Upper lobe of left lung (tissue), 6 donors: Measurements from ENCODE around the gene ZSCAN5B. TPM values are rescaled to one million over a fixed set of nuclear protein-coding genes. Genes with fewer than 3 reads are reported as not detected.

Experiments
- ATAC-seq, 2 donors: fragments of 200-7000 bp; cut with Tn5 transposase; one replicate each; pipeline ENCODE4 v1.9.1; 2022; ENCODE audit warnings: mild to moderate bottlenecking in 2 of 2, moderate library complexity in 2 of 2; ENCODE audit not compliant: low FRiP score in 2 of 2
- DNase-seq, 2 donors: peaks; one replicate each; pipeline ENCODE4 v3.0.0-alpha.2; 2019 to 2020
- H3K27ac ChIP-seq, 4 donors: fragments of 200-600 bp; sonication (generic); one replicate each; pipeline ENCODE4 v1.5.1; 2016 to 2019
- H3K27me3 ChIP-seq, 4 donors: fragments of 200-600 bp; sonication (generic); one replicate each; pipeline ENCODE4 v1.5.1; 2017 to 2019
- H3K36me3 ChIP-seq, 4 donors: fragments of 200-600 bp; sonication (generic); one replicate each; pipeline ENCODE4 v1.5.1; 2016 to 2019
- H3K4me1 ChIP-seq, 4 donors: fragments of 200-600 bp; sonication (generic); one replicate each; pipeline ENCODE4 v1.5.1; 2018 to 2019
- H3K4me3 ChIP-seq, 4 donors: fragments of 200-600 bp; sonication (generic); one replicate each; pipeline ENCODE4 v1.5.1; 2017 to 2019; ENCODE audit warnings: mild to moderate bottlenecking in 2 of 4, moderate library complexity in 1 of 4
- H3K9me3 ChIP-seq, 4 donors: fragments of 200-600 bp; sonication (generic); one replicate each; pipeline ENCODE4 v1.5.1; 2018 to 2019
- EP300 ChIP-seq, 4 donors: sonication (generic); formaldehyde crosslinking; IDR thresholded peaks; one replicate each; pipeline ENCODE4 v1.5.1; 2017; ENCODE audit warnings: antibody characterized with exemption in 4 of 4, control low read depth in 2 of 4
- POLR2A ChIP-seq, 4 donors: fragments of 450-650 bp; IDR thresholded peaks; one replicate each; pipeline ENCODE4 v1.5.1; 2016 to 2017; ENCODE audit warnings: antibody characterized with exemption in 4 of 4, mild to moderate bottlenecking in 2 of 4
- POLR2AphosphoS5 ChIP-seq, 2 donors: sonication (generic); formaldehyde crosslinking; IDR thresholded peaks; one replicate each; pipeline ENCODE4 v1.5.1; 2017; ENCODE audit warnings: antibody characterized with exemption in 2 of 2
- WGBS, 2 donors: methylation state at CpG; one replicate each; pipeline ENCODE4 v1.1.5; 2017 to 2018; 5-methylcytosine and 5-hydroxymethylcytosine counted together
- total RNA-seq, 6 donors: library from RNA; depleted of rRNA in 4 of 6; stranded (reverse); fragments of >200 nt in 4 of 6; gene quantifications; one replicate each; pipeline versions ENCODE4 v1.1.0 to v1.2.1, GENCODE V29; 2016 to 2021
- TF ChIP-seq, protein P1 (sequence below), 6 experiments: fragments of 450-650 bp in 4 of 6; fragments of 200-600 bp in 2 of 6; sonication (generic) in 2 of 6; IDR thresholded peaks; one replicate each; pipeline ENCODE4 v1.5.1; 2016 to 2019; ENCODE audit warnings: antibody characterized with exemption in 6 of 6
- donor health status: DM: no; HTN: no; CAD: no; lungs with moderate emphysema.
- donor health status: DM: no; HTN: yes; CAD: no; lungs with severe emphysema.

The ZSCAN5B gene
- total RNA-seq, 6 donors from 2014 or later = not detected

DNA sequence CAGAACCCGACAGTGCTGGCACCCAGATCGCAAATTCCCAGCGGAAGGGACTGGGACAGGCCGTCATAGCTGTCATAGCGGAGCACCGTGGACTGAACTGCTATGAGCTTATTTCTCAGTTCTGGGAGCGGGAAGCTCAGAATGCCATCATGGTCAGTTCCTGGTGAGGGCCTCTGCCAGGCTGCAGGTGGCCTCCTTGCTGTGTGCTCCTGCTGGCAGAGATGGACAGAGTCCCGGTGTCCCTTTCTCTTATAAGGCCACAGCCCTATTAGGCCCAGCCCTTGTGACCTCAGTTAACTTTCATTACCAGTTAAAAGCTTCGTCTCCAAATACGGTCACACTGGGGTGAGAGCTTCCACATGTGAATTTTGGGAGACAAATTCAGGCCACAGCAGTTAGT lies 51.9 kb downstream of the ZSCAN5B start:
- Histone ChIP-seq H3K27me3 (no peaks in the 10 kb centered on the region), H3K4me3 (no peak overlapping the region), H3K9me3 (no peaks in the 10 kb centered on the region), H3K36me3 (peaks cover 0 to 33% (median 22%) of the 10 kb centered on the region in 4 donors), H3K27ac (no peak overlapping the region), H3K4me1 (peaks cover 15 to 37% (median 17%) of the 10 kb centered on the region in 4 donors)
- TF ChIP-seq POLR2AphosphoS5 (IDR thresholded peaks at IDR 0.05) (no peak), EP300 (IDR thresholded peaks at IDR 0.05) (no peak), POLR2A (IDR thresholded peaks at IDR 0.05) (no peak)
- TF ChIP-seq, protein P1, sequence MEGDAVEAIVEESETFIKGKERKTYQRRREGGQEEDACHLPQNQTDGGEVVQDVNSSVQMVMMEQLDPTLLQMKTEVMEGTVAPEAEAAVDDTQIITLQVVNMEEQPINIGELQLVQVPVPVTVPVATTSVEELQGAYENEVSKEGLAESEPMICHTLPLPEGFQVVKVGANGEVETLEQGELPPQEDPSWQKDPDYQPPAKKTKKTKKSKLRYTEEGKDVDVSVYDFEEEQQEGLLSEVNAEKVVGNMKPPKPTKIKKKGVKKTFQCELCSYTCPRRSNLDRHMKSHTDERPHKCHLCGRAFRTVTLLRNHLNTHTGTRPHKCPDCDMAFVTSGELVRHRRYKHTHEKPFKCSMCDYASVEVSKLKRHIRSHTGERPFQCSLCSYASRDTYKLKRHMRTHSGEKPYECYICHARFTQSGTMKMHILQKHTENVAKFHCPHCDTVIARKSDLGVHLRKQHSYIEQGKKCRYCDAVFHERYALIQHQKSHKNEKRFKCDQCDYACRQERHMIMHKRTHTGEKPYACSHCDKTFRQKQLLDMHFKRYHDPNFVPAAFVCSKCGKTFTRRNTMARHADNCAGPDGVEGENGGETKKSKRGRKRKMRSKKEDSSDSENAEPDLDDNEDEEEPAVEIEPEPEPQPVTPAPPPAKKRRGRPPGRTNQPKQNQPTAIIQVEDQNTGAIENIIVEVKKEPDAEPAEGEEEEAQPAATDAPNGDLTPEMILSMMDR (IDR thresholded peaks at IDR 0.05) = no peak
- DNase-seq (no peak), ATAC-seq (no peak)
- WGBS, 2 donors = 88% methylated on average over 10 of the region's 10 CpGs

DNA sequence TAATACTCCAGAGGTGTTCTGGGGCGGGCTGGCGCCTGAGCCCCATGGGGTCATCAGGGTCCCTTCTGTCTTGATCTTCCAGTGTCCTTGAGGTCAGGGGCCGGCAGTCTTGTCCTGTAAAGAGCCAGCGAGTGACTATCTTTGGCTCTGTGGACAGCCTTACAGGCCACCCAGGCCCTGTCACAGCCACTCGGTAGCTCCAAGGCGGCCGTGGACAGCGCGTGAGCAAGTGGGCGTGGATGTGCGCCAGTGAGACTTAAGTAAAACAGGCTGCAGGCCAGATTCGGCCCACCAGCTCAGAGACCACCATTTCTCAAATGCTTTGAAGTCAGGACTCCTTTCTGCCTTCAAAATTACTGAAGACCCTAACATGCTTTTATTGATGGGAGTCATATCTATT lies 52.8 kb downstream of the ZSCAN5B start:
- DNase-seq = peak in 1 of 2 donors; percentile 73
- Histone ChIP-seq H3K4me3 (no peak overlapping the region), H3K36me3 (peaks cover 0 to 33% (median 22%) of the 10 kb centered on the region in 4 donors), H3K27ac (peak overlapping the region; percentile 19 to 88 (median 66)), H3K4me1 (peaks cover 20 to 43% (median 23%) of the 10 kb centered on the region in 4 donors), H3K27me3 (no peaks in the 10 kb centered on the region), H3K9me3 (no peaks in the 10 kb centered on the region)
- TF ChIP-seq POLR2AphosphoS5 (IDR thresholded peaks at IDR 0.05) (no peak), EP300 (IDR thresholded peaks at IDR 0.05) (no peak), POLR2A (IDR thresholded peaks at IDR 0.05) (no peak)
- TF ChIP-seq, protein P1 (IDR thresholded peaks at IDR 0.05) = no peak
- no peak for ATAC-seq
- WGBS, 2 donors = 88 to 91% methylated on average over 12 of the region's 12 CpGs

DNA sequence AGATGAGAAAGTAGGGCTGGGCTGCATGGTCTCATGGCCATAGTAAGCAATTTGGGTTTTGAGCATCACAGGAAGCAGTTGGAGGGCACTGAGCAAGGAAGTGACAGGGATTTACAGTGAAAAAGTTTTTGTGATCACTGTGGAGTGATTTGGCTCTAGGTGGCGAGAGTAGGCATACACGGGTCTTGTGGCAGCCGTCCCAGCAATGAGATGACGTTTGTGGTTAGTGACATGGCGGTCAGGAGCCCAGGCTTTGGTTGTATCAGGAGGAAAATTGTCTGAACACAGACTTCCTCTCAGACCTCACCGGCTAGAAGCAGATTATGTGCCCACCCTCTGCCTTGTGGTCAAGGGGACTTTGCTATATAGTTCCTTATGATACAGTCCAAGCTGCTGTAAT lies 53.2 kb downstream of the ZSCAN5B start:
- TF ChIP-seq POLR2A (IDR thresholded peaks at IDR 0.05) = no peak
- no peak for TF ChIP-seq EP300 (IDR thresholded peaks at IDR 0.05)
- TF ChIP-seq POLR2AphosphoS5 (IDR thresholded peaks at IDR 0.05) = no peak
- TF ChIP-seq, protein P1 (IDR thresholded peaks at IDR 0.05) = no peak
- DNase-seq (no peak), ATAC-seq (no peak)
- H3K27ac ChIP-seq = peak overlapping the region; percentile 19 to 88 (median 66)
- no peaks in the 10 kb centered on the region for H3K27me3 ChIP-seq
- 42 to 43% methylated on average over 6 of the region's 6 CpGs for WGBS, 2 donors
- H3K4me3 ChIP-seq = no peak overlapping the region
- H3K36me3 ChIP-seq = peaks cover 0 to 29% (median 20%) of the 10 kb centered on the region in 4 donors
- no peaks in the 10 kb centered on the region for H3K9me3 ChIP-seq
- H3K4me1 ChIP-seq = peaks cover 23 to 47% (median 26%) of the 10 kb centered on the region in 4 donors

DNA sequence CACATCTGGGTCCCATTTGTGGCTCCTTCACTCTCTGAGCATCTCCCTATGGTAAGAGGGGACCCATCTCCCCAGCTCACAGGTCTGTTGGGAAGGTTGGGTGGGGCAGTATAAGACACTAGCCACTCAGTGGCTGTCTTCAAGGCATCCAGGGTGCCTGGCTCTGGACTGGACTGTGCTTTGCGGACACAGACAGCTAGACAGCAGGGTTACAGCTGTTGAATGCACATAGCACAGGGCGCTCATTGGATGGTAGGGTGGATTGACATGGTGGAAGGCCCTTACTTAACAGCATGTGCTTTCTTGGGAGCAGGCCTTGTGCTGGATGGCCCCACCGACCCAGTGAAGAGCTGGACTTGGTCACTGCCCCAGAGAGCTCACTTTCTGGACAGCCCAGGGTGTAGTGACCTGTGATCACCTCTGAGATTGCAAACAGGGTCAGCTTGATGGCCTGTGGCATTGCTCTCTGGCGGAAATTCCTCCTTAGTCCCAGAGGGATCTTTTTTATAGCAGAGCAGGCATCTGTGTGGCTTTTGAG lies 54.6 kb downstream of the ZSCAN5B start:
- H3K9me3 ChIP-seq = no peaks in the 10 kb centered on the region
- ATAC-seq = no peak
- peak overlapping the region; percentile 79 to 90 (median 86) for H3K27ac ChIP-seq
- 82 to 100% methylated on average over 1 to 4 of the region's 4 CpGs for WGBS, 2 donors
- DNase-seq = no peak
- TF ChIP-seq EP300 (IDR thresholded peaks at IDR 0.05) (no peak), POLR2AphosphoS5 (IDR thresholded peaks at IDR 0.05) (no peak), POLR2A (IDR thresholded peaks at IDR 0.05) (no peak)
- TF ChIP-seq, protein P1 (IDR thresholded peaks at IDR 0.05) = no peak
- peaks cover 28 to 54% (median 31%) of the 10 kb centered on the region in 4 donors for H3K4me1 ChIP-seq
- no peaks in the 10 kb centered on the region for H3K27me3 ChIP-seq
- peaks cover 0 to 19% (median 15%) of the 10 kb centered on the region in 4 donors for H3K36me3 ChIP-seq
- no peak overlapping the region for H3K4me3 ChIP-seq
